Thoracic aorta (tissue), 2 donors: Measurements from ENCODE around the gene AMBP. TPM values are rescaled to one million over a fixed set of nuclear protein-coding genes. Genes with fewer than 3 reads are reported as not detected.
"Not testable (repeated sequence)": the region's sequence is repeated elsewhere in the genome, so short reads cannot be mapped to it uniquely, and the experiment has no call there.

Experiments used
- ATAC-seq: fragments of 150-250 bp; one replicate; pipeline ENCODE4 v1.8.0; 2017; ENCODE audit warnings: low read depth; ENCODE audit not compliant: insufficient number of reproducible peaks, low FRiP score
- DNase-seq: peaks from one replicate; pipeline ENCODE4 v3.0.0-alpha.2; 2020; ENCODE audit warnings: low spot score
- H3K27ac ChIP-seq, 2 donors: fragments of 200-600 bp; sonication (generic); 1 replicate in 1 of 2; 2 replicates in 1 of 2; pipeline ENCODE4 v1.5.1; 2016; ENCODE audit warnings: mild to moderate bottlenecking in 2 of 2, moderate library complexity in 2 of 2
- H3K27me3 ChIP-seq: fragments of 200-600 bp; sonication (generic); replicated peaks from 2 replicates; pipeline ENCODE4 v1.6.0; 2016; ENCODE audit warnings: mild to moderate bottlenecking; ENCODE audit not compliant: insufficient read depth
- H3K36me3 ChIP-seq: fragments of 200-600 bp; sonication (generic); one replicate; pipeline ENCODE4 v1.5.1; 2016
- H3K4me1 ChIP-seq, 2 donors: fragments of 200-600 bp; sonication (generic); 1 replicate in 1 of 2; 2 replicates in 1 of 2; pipeline versions ENCODE4 v1.5.1 to v1.6.0; 2016; ENCODE audit warnings: low read depth in 2 of 2, mild to moderate bottlenecking in 1 of 2; ENCODE audit not compliant: control insufficient read depth in 1 of 2
- H3K4me3 ChIP-seq: fragments of 200-600 bp; sonication (generic); 2 replicates; pipeline ENCODE4 v1.5.1; 2016; ENCODE audit warnings: mild to moderate bottlenecking
- H3K9me3 ChIP-seq: fragments of 200-600 bp; sonication (generic); 2 replicates; pipeline ENCODE4 v1.5.1; 2016
- CTCF ChIP-seq: fragments of 200-600 bp; sonication (generic); IDR thresholded peaks from one replicate; pipeline ENCODE4 v1.5.1; 2019; ENCODE audit warnings: antibody characterized with exemption
- total RNA-seq, 2 donors: library from RNA; depleted of rRNA; stranded (reverse); fragments of >200 nt; gene quantifications; one replicate each; pipeline versions ENCODE4 v1.1.0 to v1.2.3, GENCODE V29; 2016

The AMBP gene
- total RNA-seq, 2 donors from 2014 or later = not detected

GRCh38 chr9:114085387-114085789, 7.3 kb upstream of the AMBP start:
- Histone ChIP-seq H3K27ac (no peak overlapping the region), H3K4me1 (peaks cover 0 to 5% of the 10 kb centered on the region in 2 donors), H3K4me3 (no peak overlapping the region), H3K9me3 (no peaks in the 10 kb centered on the region), H3K36me3 (no peaks in the 10 kb centered on the region), H3K27me3 (no peaks in the 10 kb centered on the region)
- ATAC-seq = no peak
- no peak for TF ChIP-seq CTCF
- DNase-seq = no peak

DNA sequence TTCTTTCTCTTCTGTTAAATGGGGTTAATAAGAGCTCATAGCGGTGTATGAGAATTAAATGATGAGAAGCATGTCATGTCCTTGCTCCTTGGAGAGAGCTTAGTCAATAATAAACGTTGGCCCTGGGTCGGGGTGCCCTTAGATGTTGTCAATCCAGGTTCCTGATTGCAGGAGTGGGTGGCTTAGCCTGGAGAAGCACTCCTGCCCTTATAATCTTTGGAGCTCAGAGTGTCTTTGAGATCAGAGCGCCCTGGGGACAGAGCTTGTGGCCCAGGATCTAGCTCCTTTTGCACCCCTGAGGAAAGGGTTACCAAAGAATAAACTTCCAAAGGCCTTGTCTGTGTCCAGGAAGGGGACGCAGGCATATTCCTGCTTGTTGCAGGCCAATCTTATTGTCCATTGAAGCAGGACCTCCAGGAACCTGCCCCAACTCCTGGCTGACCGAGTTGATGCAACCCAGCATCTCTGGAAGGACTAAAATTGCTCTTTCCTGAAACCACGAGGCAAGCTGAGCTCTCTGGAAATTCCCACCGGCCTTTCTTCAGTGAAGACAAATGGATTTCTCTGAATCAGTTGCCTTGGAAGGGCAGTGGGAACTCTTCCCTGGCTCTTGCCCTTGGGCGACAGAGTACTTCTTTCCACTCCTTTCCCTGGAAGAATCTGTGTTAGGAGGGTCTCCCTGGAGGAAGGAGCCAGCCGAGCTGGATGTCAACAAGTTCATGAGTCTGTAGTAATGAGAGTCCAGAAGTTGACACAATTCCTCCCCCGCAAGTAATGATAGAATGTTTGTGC, 6.4 kb upstream of the AMBP start:
- TF ChIP-seq CTCF = no peak
- ATAC-seq (no peak), DNase-seq (no peak)
- peaks cover 0 to 5% of the 10 kb centered on the region in 2 donors for H3K4me1 ChIP-seq
- no peak overlapping the region for H3K4me3 ChIP-seq
- H3K27me3 ChIP-seq = no peaks in the 10 kb centered on the region
- H3K9me3 ChIP-seq = no peaks in the 10 kb centered on the region
- H3K36me3 ChIP-seq = no peaks in the 10 kb centered on the region
- no peak overlapping the region for H3K27ac ChIP-seq

DNA sequence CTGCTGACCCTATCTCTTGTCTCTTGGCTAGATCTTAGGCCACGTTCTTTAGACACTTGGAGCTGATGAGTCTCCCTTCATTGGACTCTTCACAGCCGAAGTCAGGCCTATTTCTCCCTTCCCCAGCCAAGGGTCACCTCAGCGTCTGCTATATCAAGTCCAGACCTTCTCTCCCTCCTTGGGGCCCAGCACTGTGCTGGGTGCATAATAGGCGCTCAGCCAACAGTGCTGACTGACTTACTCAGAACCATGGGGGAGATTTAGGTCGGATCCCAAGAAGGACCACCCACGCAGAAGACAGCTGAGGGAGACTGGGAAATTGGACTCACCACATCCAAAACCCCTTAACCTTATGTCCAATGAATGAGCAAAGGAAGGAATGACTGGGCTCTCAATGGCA, 5.6 kb upstream of the AMBP start:
- DNase-seq (no peak), ATAC-seq (no peak)
- no peak overlapping the region for H3K4me3 ChIP-seq
- H3K9me3 ChIP-seq = no peaks in the 10 kb centered on the region
- TF ChIP-seq CTCF = no peak
- H3K4me1 ChIP-seq = peaks cover 0 to 5% of the 10 kb centered on the region in 2 donors
- no peaks in the 10 kb centered on the region for H3K27me3 ChIP-seq
- H3K36me3 ChIP-seq = no peaks in the 10 kb centered on the region
- no peak overlapping the region for H3K27ac ChIP-seq

- H3K4me1 ChIP-seq = peaks cover 0 to 11% of the 10 kb centered on the region in 2 donors
- not testable (repeated sequence) for H3K9me3 ChIP-seq, H3K27me3 ChIP-seq, H3K4me3 ChIP-seq, H3K36me3 ChIP-seq, DNase-seq, ATAC-seq, H3K27ac ChIP-seq
Observed at GRCh38 chr9:114082763-114083412, 4.8 kb upstream of the AMBP start.

- Histone ChIP-seq H3K27ac (no peak overlapping the region), H3K27me3 (no peaks in the 10 kb centered on the region), H3K4me1 (peaks cover 0 to 11% of the 10 kb centered on the region in 2 donors), H3K36me3 (no peaks in the 10 kb centered on the region), H3K4me3 (no peak overlapping the region), H3K9me3 (no peaks in the 10 kb centered on the region)
- TF ChIP-seq CTCF = peak; percentile 93
- ATAC-seq = peak; percentile 50
- DNase-seq = peak; percentile 63
Observed at GRCh38 chr9:114082017-114082762, 4.1 kb upstream of the AMBP start.
